OCI-LY7 (cell line): Measurements from ENCODE around the gene HUS1. TPM values are rescaled to one million over a fixed set of nuclear protein-coding genes. Genes with fewer than 3 reads are reported as not detected.
"Not testable (repeated sequence)": the region's sequence is repeated elsewhere in the genome, so short reads cannot be mapped to it uniquely, and the experiment has no call there.

Experiments
- BruUV-seq: library from RNA; stranded (reverse); fragments of 400-500 nt; replicated peaks from 2 replicates; lab custom pipeline; 2021; lab: Mats Ljungman, UMichigan
- CTCF ChIA-PET: fragments of 300-600 bp; sonication (Branson Sonifier 250); formaldehyde crosslinking; loops from one replicate; lab custom pipeline; 2022; ENCODE audit warnings: antibody characterized with exemption; ENCODE audit not compliant: unreplicated experiment; lab: Charles Lee
- POLR2A ChIA-PET: fragments of 300-600 bp; sonication (Branson Sonifier 250); formaldehyde crosslinking; loops from one replicate; lab custom pipeline; 2022; ENCODE audit warnings: antibody characterized with exemption; lab: Charles Lee
- DNase-seq: peaks from one replicate; pipeline ENCODE4 v3.0.0-alpha.2; 2015; ENCODE audit warnings: low spot score
- H2AFZ ChIP-seq: fragments of 200-600 bp; sonication (generic), shearing (Covaris generic); 2 replicates; pipeline ENCODE4 v1.6.1; 2014; ENCODE audit warnings: mild to moderate bottlenecking, antibody characterized with exemption, low read length, moderate library complexity
- H3K27ac ChIP-seq: fragments of 200-600 bp; sonication (generic); 2 replicates; pipeline ENCODE4 v1.5.1; 2014; ENCODE audit warnings: mixed run types, low read depth, mild to moderate bottlenecking, moderate library complexity, low read length, inconsistent platforms; ENCODE audit not compliant: poor library complexity, severe bottlenecking
- H3K36me3 ChIP-seq: fragments of 200-600 bp; sonication (generic); 2 replicates; pipeline ENCODE4 v1.6.1; 2014; ENCODE audit warnings: mild to moderate bottlenecking, antibody characterized with exemption, low read length, moderate library complexity, mixed read lengths; ENCODE audit not compliant: insufficient read depth
- H3K4me1 ChIP-seq: fragments of 200-600 bp; sonication (generic); 2 replicates; pipeline ENCODE4 v1.5.1; 2014; ENCODE audit warnings: mild to moderate bottlenecking, low read length; ENCODE audit not compliant: insufficient read depth, poor library complexity, severe bottlenecking
- H3K4me2 ChIP-seq: fragments of 200-600 bp; sonication (generic); 2 replicates; pipeline ENCODE4 v1.6.1; 2014; ENCODE audit warnings: mild to moderate bottlenecking, low read length
- H3K4me3 ChIP-seq: fragments of 200-600 bp; sonication (generic); 2 replicates; pipeline ENCODE4 v1.5.1; 2014; ENCODE audit warnings: mild to moderate bottlenecking, low read depth, low read length; ENCODE audit not compliant: poor library complexity, severe bottlenecking
- H3K79me2 ChIP-seq: fragments of 200-600 bp; sonication (generic); 2 replicates; pipeline ENCODE4 v1.6.1; 2016; ENCODE audit warnings: low read depth, mild to moderate bottlenecking, low read length, moderate library complexity, mixed read lengths; ENCODE audit not compliant: insufficient read depth
- H3K9me2 ChIP-seq: fragments of 200-600 bp; sonication (generic); 2 replicates; pipeline ENCODE4 v1.6.1; 2016; ENCODE audit warnings: mild to moderate bottlenecking, low read length, mixed read lengths; ENCODE audit not compliant: insufficient read depth
- H3K9me3 ChIP-seq: fragments of 200-600 bp; sonication (generic); 2 replicates; pipeline ENCODE4 v1.6.1; 2014; ENCODE audit warnings: mild to moderate bottlenecking, mixed run types, low read length, mixed read lengths
- H4K20me1 ChIP-seq: fragments of 200-600 bp; sonication (generic); 2 replicates; pipeline ENCODE4 v1.6.1; 2014; ENCODE audit warnings: mild to moderate bottlenecking, antibody characterized with exemption, low read length, moderate library complexity, mixed read lengths; ENCODE audit not compliant: insufficient read depth
- CTCF ChIP-seq: fragments of 200-600 bp; sonication (generic); conservative IDR thresholded peaks from 2 replicates; pipeline ENCODE4 v1.5.1; 2014; ENCODE audit warnings: mild to moderate bottlenecking, antibody characterized with exemption, low read length, moderate library complexity, mixed read lengths
- EZH2phosphoT487 ChIP-seq: fragments of 200-600 bp; sonication (generic); IDR thresholded peaks from 2 replicates; pipeline ENCODE4 v1.6.1; 2018; ENCODE audit warnings: low read depth, borderline replicate concordance, mild to moderate bottlenecking, mixed run types, antibody characterized with exemption, low read length, moderate library complexity, mixed read lengths
- intact Hi-C: fragments of 100-400 bp; cut with micrococcal nuclease; formaldehyde crosslinking; loops from one replicate; pipeline ENCODE4 v1.10.0; 2022; ENCODE audit not compliant: unreplicated experiment
- total RNA-seq, 2 experiments: library from RNA; depleted of rRNA in 1 of 2; stranded (reverse); fragments of >200 nt in 1 of 2; shearing (Covaris generic) in 1 of 2; gene quantifications; 2 replicates each; pipeline ENCODE4 v1.2.3, GENCODE V29; 2014 to 2022

HUS1 gene
- total RNA-seq, 2 experiments from 2014 or later: 28.2 to 44.5 TPM

GRCh38 chr7:48004032-48004431 lies 24.6 kb upstream of the HUS1 start:
- H3K4me1 ChIP-seq: peaks cover 33% of the 10 kb centered on the region
- peak overlapping the region; percentile 52 for H3K4me3 ChIP-seq
- ChIA-PET POLR2A (interaction anchor here (0.8 to 2.3 kb wide), 9 partner anchors 10 to 92 kb away, joined by 3 to 8 read pairs (median 4); no protein-coding TSS in a partner anchor), CTCF (interaction anchor here (0.7 kb wide), 1 partner anchor 12 kb away, joined by 3 read pairs; no protein-coding TSS in a partner anchor)
- no peaks in the 10 kb centered on the region for H3K79me2 ChIP-seq
- peak overlapping the region; percentile 98 for H2AFZ ChIP-seq
- no peaks in the 10 kb centered on the region for H3K36me3 ChIP-seq
- H3K27ac ChIP-seq: peak overlapping the region; percentile 81
- peak; percentile 69 for DNase-seq
- no TSS peak for BruUV-seq
- TF ChIP-seq EZH2phosphoT487 (no peak), CTCF (no peak)
- peak overlapping the region; percentile 76 for H3K4me2 ChIP-seq
- H4K20me1 ChIP-seq: no peaks in the 10 kb centered on the region
- no peaks in the 10 kb centered on the region for H3K9me2 ChIP-seq
- intact Hi-C loops: loop anchor here (1.0 kb wide), 1 partner anchor 12 kb away; no protein-coding TSS in a partner anchor
- H3K9me3 ChIP-seq: peaks cover 8% of the 10 kb centered on the region; the same call in 1 of the 2 replicates

- DNase-seq, H3K4me2 ChIP-seq, H3K27ac ChIP-seq, H3K79me2 ChIP-seq, H3K9me3 ChIP-seq, H3K36me3 ChIP-seq, BruUV-seq, H4K20me1 ChIP-seq, H2AFZ ChIP-seq, CTCF ChIA-PET, H3K4me3 ChIP-seq, H3K9me2 ChIP-seq, intact Hi-C loops: not testable (repeated sequence)
- POLR2A ChIA-PET: interaction anchor here (0.6 to 1.0 kb wide), 2 partner anchors 78 to 256 kb away, joined by 3 to 5 read pairs; no protein-coding TSS in a partner anchor
- H3K4me1 ChIP-seq: peaks cover 19% of the 10 kb centered on the region
These were observed 20.7 kb upstream of the HUS1 start for GRCh38 chr7:48000164-48000563.

DNA sequence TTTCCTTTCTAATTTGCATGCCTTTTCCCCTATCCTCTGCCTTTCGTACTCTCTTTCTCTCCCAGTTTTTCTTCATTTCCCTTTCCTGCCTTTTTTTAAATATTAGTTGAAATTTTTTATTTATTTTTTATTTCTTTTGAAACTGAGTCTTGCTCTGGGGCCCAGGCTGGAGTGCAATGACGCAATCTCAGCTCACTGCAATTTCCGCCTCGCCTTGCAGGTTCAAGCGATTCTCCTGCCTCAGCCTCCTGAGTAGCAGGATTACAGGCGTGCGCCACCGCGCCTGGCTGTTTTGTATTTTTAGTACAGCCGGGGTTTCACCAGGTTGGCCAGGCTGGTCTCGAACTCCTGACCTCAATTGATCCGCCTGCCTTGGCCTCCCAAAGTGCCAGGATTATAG lies 20.0 kb upstream of the HUS1 start:
- no TSS peak for BruUV-seq
- Histone ChIP-seq H3K9me2 (no peaks in the 10 kb centered on the region), H3K4me2 (no peak overlapping the region), H3K4me1 (peaks cover 11% of the 10 kb centered on the region), H3K79me2 (no peaks in the 10 kb centered on the region), H3K36me3 (no peaks in the 10 kb centered on the region), H3K9me3 (peaks cover 8% of the 10 kb centered on the region; the same call in 1 of the 2 replicates), H4K20me1 (no peaks in the 10 kb centered on the region), H3K4me3 (no peak overlapping the region), H2AFZ (no peak overlapping the region), H3K27ac (no peak overlapping the region)
- CTCF ChIA-PET: no interaction called here
- DNase-seq: no peak
- intact Hi-C loops: no loop called here
- TF ChIP-seq CTCF (no peak), EZH2phosphoT487 (no peak)
- POLR2A ChIA-PET: no interaction called here
